GM21529 (cell line): Measurements from ENCODE around the gene SMAD7.

Experiments
- ATAC-seq: cut with Tn5 transposase; IDR thresholded peaks from one replicate; pipeline ENCODE4 v1.9.1; 2021; ENCODE audit not compliant: unreplicated experiment

SMAD7 gene

GRCh38 chr18:48946329-48946835 is 4.4 kb downstream of the SMAD7 start:
- no peak for ATAC-seq

GRCh38 chr18:48945953-48946217 is 4.9 kb downstream of the SMAD7 start:
- no peak for ATAC-seq

DNA sequence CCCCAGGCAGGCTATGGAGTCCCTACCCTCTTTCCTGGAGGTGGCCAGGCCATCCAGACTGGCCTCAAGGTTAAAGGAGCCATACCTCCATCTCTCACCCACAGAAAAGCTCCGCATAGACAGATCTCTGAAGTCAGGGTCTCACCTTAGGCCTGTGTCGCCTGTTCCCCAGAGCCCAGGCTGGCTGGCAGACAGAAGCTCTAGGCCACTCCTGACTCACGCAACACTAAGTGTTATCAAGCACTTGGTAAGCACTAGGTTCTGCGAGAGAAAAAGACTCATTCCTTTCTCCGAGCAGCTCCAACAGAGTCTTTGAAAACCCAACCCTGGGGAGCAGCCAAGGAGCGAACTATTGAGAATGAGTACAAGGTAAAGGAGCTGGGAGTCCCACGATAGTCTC is 6.1 kb downstream of the SMAD7 start:
- ATAC-seq = no peak

DNA sequence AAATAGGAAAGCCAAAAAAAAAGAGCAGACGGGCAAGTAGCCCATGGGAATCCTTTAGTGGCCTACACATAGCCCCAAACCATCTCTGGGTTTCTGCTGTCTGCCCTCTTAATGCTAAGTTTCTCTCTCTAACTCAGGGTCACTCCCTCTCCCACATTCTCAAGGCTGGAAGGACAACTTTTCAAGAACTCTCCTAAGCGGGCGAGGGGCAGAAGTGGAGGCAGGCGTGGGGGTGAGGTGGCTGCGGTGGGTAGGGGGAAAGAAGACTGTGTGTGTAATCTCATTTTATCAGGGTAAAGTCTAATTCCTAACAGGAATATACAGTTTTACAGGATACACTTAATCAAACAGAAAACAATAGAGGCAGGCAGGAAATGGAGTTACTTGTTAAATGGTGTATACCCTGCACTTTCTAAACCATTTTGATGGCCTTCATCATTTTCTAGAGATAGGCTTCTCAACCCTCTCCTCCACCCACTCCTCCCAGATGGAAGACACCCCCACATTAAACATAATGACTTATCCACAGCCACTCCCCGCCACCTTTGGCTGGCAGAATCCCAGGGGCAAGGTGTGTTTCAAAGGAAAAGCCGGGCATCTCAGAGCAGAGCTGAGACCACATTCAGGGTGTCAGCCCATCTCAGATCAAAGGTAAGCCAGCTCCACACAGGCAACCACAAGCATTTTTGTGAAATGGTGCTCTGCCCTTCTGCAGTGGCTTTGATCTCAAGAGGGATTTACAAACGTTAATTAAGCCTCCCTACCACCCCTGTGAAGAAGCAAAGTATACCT is 6.8 kb downstream of the SMAD7 start:
- ATAC-seq = no peak

DNA sequence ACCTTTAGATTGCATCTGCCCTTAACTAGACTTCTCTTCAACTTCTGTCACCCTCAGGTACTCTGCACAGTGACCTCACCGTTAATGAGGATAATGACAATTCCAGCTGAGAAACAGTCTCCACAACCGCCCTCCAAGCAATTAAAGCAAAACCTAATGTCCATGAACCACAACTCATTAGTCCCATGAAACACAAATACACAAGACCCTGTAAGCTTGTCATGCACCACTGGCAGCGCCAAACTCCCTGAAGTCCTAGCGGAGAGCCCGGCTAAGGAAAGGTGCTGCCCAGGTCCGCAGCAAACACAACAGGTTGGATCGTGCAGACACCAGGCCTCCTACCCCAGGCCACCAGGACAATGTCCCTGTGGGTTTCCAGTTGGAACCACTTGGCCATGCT is 7.4 kb downstream of the SMAD7 start:
- no peak for ATAC-seq

DNA sequence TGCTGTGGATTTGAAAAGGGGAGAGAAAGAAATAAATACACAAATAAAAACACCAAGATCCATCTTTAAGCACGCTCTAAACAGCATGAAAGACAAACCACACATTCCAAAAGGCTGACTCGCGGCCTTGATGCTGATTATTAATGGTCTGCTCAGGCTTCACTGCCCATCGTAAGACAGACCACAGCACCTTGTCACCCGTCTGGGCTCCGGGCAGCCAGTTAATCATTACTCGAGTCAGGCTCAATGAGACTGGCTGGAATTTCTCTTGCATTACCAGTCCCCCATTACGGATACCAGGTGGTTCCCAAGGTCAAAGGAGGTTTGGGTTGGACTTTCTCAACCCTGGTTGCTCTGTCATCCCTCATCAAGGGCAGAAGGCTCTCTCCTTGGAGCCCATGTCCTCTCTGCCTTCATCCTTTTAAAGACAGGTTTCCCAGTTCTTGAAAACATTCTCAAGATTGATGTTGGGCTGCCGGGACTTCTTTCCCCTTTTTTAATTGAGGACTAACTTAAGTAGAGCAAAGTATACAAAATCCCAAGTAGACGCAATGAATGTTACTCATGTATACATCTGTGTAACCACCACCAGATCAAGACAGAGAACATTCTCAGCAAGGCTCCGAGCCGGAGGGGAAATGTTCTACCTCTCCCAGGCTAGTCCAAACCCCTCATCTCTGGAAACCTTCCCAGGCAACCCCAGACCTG is 8.1 kb downstream of the SMAD7 start:
- ATAC-seq = no peak

DNA sequence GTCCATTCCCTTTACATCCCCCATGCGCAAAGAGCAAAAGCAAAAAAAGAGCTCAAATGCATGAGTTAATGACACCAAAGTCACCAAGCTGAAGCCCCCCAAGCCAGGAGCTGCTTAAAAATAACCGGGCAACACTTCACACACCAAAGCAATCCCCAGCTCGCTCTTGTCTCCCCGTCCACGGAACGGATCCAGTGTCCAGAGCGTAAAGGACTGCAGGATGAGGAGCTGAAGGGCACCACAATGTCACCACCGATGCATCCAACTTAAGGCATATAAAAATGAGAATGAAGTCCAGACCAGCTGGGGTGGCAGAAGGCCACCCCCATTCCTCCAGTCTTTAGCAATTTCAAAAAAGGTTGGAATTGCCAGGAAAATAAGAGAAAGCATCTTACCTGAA is 8.7 kb downstream of the SMAD7 start:
- no peak for ATAC-seq

GRCh38 chr18:48941672-48942071 is 9.1 kb downstream of the SMAD7 start:
- ATAC-seq = no peak

DNA sequence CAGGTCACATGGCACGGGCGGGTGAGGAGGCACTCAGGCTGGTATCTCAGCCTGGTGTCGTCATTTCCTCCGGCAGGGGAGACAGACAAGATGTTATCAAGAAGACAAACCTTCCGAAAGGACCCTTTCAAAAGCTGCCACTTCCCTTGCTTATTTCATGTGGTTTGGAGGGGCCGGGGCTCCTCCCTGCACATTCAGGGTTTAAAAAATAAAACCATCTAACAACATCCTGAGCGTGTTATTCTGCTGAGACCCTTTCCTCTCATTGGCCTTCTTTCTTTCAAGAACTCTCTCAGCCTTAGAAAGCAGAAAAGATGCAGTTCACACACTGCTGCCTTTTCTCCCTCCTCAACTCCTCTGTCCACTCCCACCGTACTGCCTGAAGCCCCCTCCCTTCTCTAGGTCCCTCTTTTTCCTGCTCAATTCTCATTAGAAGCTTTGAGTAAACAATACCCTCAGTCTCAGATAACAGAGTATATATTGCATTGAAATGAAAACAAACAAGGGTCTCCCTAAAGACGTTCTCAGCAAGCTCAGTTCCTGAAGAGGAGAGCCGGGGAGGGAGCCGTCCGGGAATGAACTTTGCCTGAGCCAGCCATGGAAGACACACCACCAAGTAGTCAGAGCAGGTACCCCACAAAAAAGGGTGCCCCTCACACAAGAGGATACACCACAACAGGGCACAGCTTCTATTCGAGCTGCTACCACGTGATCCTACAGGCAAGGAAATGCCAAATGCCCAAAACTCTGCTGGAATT is 9.7 kb downstream of the SMAD7 start:
- peak; percentile 55 for ATAC-seq

DNA sequence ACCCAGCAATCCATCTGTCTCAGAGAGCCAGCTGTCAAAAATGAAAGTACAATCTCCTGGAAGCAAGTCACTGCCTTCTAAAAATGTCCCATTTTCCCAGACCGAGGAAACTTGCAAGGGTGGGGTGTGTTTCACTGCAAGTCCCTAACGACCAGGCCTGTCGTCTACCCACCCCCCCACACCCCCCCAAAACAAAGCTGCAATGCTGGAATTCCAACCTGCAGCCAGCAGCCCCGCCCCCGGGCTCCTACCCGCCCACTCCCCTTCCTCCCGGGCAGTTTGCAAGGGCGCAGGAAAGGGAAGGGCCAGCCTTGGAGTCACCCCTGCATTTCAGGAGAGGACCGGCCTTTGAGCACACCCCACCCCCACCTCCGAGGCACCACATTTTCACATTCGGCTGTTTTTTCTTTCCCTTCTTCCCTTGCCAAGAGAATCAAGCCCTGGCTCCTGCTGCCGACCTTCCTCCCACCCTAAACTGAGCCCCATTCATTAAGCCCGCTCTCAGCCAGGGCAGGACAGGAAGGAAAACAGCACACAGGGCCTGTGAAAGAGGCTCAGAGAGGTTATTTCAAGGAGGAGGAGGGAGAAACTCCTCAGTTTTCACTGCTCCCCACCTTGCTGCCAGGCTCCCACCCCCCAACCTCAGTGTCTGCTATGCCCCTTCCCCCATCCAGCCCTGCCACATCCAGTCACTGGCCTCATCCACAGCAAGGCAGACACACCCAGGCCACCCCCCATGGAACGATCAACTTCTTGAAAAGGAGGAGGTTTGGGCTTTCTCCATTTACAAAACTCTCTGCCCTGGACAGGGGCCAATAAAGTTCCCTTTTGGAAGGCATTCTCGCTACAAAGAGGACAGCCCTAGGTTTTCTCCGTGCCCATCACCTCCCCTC is 11.3 kb downstream of the SMAD7 start:
- ATAC-seq = no peak

DNA sequence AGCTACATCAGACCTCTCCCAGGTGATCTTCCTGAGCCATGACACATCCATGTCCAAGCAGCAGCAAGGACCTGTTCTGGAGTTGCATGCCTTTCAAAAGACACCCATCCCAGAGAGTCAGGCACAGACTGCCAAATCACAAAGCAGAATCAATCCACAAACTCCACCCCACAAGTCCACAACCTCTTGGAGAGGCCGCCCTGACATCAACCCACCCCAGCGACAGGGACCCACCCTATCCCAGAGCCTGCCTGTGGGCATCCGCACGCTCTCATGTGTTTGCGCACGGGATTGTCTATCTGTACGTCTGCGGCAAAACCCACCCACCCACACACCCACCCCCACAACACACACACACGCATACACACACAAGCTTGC is 11.9 kb downstream of the SMAD7 start:
- no peak for ATAC-seq

DNA sequence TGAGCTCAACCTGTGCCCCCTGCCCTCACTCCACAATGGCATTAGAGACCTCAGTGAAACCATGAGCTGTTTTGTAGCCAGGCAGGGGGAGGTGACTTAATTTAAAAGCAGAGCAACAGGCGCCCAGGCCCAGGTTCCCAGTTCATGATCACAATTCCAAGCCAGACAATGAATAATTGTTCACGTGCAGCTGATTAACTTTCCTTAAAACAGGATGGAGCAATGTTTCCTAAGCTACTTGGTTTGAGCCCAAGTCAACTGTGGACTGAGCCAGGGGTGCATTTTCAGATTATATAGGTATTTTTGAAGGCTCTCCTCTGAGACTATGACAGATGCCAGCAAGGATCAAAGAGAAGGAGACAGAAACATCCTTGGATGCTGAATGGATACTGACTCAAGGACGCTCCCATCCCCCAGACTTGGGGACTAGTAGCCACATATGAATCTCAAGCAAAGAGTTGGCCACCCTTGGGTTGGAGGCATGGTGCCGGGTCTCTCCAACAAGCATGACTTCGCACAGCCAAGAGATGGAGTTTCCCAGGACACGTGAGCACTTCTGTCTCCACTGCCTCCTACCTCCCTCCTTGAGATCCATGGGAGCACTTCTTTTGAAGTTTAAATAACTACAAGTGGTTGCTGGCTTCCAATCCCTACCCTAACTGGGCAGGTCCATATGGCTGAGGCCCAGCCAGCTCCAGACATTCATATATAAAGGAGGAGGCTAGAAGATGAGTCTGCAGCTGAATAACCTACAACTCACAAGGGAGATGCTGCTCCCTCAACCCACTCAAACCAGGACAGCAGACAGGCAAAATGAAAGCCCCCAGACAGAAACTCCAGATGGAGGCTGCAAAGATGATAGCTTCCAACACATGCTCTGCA is 12.7 kb downstream of the SMAD7 start:
- ATAC-seq = no peak

GRCh38 chr18:48935433-48935774 is 15.4 kb downstream of the SMAD7 start:
- no peak for ATAC-seq

- peak; percentile 65 for ATAC-seq
Observed at GRCh38 chr18:48934723-48935432, 15.9 kb downstream of the SMAD7 start.

DNA sequence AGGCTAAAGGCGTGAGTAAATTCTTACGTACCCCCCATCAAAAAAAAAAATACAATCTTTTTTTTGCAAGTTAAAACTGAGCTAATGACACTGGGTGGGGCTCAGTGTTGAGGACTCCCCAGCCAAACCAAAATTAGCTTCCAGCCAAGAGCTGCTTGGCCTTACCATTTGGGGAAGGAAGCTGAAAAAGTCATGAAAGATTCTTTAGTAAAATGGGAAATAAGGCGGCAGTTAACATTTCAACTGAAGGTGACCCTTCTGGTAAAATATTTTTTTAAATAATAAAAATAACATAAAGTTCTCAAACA is 16.4 kb downstream of the SMAD7 start:
- no peak for ATAC-seq

DNA sequence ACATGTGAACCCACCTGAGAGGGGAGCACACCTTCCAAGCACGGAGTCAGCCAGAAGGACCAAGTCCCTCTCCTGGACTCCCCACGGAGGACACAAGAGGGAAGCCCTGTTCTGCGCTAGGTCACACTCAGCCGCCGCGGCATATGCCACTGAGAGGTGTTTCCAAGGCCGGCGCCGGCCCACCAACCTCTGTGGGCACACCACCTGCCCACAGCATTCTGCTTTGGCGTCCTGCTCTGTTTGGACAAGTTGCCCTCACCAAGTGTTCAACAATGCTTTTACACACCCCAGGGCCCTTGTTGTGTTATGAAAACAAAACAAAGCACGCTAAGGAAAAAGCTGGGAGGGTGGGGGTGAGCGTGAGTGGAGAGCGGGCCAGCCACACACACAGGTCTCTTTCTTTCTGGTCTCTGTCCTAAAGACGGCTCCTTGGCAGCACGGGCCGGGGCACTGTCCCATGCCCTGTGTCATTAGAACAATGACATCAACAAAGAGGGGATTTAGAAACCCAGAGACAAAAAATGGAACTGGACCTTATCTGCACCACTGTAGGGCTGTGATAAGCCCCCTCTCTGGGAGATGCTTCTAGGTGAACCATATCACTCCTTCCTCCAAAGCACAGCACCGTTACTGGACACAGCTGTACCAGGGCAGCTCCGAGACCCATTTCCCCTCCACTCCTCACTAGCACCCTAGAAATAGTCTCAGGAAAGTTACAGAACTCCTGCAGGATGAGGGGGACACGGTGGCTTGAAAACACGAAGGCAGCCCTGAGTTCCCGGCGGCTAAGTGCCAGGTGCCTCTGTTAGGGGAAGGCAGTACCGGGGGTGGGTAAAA is 17.0 kb downstream of the SMAD7 start:
- ATAC-seq = no peak

DNA sequence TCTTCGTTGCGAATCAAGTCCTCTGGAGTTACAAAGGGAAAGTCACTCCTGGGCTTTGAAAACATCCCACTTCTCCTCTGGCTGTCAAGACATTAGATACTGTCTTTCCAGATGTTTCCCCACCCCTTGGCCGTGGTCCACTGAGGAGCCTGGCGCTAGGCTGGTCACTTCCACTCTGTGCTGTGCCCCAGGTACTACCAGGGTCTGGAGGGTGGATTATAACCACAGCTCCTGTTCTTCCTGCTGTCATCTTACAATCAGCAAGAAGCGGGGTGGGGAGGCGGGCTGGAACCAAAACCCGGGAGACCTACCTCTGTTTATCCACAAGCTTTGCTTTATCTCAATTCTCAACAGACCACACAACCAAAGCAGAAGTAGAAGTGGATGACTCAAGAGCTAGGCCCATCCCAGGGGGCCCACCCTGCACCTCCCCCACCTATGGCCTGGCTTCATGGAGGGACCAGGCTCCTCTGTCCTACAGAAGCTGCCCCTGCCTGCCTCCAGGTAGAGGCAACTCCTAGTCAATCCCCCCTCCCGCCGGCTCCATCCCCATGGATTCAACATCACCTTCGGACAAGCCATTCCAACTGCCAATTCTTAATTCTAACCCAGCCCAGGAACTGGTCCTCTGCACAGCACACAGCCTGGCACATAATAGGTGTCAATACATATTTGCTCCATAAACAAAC is 17.8 kb downstream of the SMAD7 start:
- no peak for ATAC-seq

DNA sequence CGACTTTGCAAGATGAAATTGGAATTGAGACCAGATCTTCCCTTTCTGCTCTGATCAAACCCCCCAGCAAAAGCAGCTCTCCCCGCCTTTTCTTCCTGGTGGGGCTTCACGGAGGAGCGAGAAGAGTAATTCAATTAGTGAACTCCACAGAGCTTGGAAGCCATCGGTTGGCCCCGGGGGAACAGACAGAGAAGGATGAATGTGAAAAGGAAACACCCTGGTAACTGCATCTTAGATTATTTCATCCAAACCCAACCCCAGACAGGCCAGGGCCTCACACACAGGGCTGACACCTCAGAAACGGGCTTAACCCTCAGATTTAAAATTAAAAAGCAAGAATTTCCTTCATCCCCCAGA is 18.3 kb downstream of the SMAD7 start:
- no peak for ATAC-seq
